NOMO-1 treated with dmso at 0.1 percent for 144 hours (cell line): ENCODE measurements around the gene EHD4.

ENCODE experiments used
- DNase-seq: peaks from one replicate; lab custom pipeline; 2025; ENCODE audit not compliant: unreplicated experiment; lab: John Stamatoyannopoulos, UW

EHD4 gene

DNA sequence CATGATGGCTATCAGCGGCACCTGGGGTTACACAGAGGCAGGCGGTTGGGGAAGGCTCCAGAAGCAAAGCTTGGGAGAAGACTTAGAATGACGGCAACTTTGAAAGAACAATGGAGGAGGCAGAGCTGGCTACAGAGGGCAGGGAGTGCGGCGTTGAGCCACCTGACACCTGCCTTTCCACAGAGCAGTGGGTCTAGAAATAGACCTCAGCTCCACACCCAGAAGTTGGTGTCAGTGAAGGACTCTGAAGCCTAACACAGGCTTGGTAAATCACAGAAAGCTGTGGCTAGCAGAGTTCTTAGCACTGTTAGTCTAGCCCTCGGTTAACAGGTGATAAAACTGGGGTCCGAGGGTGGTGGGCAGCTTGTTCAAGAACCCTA, 23.1 kb upstream of the EHD4 start:
- no peak for DNase-seq

DNA sequence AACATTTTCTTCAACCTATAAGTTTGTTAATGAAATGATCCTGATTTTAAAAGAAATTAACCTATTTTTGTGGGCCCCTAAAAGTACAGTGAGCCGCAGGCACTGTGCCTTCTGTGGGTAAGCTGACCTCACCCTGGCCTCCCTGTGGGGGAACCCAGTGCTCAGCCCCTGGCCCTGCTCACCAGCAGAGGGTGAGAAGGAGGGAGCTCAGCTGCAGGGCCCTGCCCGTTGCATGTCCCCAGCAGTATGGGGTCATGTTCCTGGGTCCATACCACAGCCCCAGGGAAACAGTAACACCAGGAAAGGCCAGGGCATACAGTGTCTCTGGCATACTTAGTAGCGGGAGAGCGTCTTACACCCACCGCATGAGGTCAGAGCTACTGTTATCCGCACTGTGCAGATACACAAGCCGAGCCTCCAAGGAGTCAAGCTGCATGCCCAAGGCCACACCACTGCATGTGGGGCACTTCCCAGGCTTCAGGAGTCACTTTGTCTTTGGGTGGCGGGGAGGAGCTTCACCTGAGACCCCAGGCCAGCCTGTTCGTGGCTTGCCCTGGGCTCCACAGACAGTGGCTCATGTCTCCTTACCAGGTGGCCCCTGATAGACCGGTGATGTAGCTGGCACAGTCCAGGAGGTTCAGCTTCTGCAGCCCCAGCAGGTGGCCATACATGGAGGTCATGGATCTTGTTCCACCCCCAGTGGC, 22.6 kb upstream of the EHD4 start:
- no peak for DNase-seq

DNA sequence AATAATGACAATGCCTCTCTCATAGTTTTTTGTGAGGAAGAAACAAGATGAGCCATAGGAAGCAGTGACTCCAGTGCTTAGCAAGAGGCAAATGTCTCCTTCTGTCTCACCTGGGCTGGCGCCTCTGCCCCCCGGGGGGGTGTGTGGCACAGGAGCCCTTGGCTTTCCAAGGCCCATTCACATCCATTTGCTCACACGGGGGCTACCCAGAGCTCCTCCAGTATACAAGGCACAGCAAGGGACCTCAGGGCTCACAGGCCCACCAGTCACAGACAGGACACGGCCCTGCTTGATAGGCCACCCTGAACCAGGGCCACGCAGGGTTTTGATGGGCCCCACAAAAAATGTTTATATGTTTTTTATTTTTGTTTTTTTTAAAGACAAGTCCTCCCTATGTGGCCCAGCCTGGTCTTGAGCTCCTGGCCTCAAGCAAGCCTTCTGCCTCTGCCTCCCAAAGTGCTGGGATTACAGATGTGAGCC, 21.9 kb upstream of the EHD4 start:
- no peak for DNase-seq

DNA sequence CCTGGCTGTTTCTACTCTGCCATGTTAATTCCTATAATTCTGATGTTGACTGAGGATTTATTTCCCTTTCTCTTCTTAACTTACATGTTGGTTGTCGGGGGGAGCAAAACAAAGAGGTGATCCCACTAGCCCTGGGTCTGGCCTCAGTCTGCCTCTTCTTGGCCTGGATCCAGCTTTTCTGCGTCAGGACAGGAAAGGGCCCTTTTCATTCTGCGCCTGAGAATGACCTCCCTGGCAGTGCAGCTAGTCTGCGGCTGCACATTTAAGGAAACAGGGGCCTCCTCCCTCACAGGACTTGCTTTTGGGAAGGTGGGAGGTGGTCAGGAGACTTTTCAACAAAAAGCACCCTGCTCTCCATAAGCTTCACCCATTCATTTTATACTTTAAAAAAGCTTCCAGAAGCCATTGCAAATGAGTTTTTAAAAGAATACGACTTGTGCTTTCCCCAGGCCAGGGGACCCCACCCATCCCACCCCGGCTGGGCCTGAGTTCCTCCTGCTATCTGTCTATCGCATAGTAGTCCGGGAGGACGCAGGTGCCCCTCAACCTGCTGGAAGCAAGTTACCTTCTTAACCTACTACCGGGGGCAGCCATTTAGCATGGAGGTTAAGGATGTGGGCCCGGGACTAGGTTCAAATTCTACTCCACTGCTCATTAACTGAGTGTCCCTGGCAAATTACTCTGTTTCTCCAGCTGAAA, 21.3 kb upstream of the EHD4 start:
- no peak for DNase-seq

DNA sequence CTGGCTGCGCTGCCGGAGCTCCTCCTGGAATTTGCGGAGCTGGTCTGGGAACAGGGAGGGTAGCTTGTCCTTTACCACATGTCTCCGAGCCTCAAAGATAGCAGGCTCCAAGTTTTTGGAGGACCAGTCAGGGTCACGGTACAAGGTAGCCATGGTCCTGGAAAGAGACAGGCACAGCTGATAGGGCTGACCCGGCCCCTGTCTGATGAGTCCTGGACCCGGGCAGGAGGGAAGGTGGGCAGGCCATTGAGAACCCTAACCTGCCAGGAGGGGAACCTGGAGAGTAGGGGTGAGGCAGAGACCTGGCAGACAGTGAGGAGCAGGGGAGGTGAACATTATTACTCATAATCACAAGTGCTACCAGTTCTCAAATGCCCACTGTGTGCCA, 20.4 kb upstream of the EHD4 start:
- no peak for DNase-seq

DNA sequence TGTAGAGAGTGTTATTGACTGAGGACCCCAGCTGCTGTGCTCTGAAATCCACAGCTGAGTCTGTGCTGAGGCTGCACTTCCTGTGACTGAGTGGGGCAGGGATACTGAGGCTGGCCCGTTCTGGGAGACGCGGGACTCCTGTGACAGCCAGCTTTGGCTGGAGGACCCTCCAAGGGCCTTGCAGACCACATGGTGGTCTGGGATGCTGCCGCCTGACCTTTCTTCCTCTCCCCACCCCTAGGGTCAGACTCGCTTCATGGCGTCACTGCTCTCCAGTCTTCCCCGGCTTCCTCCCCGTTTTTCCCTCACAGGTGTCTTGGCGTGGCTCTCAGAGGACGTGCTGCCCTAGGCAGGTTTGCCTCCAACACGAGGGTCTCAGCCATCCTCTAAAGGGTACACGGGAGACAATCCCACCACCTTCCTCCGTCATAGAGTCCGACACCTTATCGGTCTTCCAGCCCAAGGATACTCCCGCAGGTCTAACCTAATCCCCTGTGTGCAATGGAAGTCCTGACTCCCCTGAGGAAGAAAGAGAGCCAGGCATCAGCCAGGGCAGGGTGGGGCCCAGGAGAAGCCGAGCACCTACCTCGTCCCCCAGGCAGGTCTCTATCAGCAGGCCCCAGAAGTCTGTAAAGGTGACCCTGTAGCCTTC, 19.9 kb upstream of the EHD4 start:
- DNase-seq, result no peak

DNA sequence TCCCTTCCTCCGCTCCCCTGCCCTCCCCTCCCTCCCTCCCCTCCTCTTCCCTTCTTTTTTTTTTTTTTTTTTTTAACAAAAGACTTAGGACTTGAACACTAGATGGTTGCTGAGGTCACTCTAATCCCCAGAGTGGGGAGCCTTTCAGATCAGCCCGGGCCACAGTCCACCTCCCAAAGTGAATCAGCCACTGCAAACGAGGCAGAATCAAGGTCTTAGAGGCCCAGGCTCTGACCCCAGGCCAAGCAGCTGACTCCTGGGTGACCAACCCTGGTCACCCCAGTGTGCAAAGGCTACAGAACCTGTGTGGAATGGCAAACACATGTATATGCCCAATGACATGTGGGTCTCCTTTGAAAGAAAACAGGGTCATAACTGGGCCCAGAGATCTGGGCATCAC, 18.3 kb upstream of the EHD4 start:
- no peak for DNase-seq

DNA sequence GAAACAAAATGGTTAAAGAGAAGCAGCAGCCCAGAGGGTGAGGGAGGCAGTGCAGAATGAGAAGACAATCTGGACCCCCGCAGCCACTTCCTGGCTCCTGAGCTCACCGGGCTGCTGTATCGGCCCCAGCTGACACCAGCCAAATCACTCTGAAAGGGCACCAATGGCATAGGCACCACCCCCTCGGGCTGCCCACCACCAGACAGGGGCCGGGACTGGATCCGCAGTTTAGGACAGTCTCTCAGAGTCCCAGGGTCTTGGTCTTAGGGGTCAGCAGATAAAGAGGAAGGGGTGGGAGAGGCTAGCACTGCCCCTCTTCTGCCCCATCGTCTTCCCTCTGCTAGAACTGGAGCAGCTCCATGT, 17.9 kb upstream of the EHD4 start:
- no peak for DNase-seq

DNA sequence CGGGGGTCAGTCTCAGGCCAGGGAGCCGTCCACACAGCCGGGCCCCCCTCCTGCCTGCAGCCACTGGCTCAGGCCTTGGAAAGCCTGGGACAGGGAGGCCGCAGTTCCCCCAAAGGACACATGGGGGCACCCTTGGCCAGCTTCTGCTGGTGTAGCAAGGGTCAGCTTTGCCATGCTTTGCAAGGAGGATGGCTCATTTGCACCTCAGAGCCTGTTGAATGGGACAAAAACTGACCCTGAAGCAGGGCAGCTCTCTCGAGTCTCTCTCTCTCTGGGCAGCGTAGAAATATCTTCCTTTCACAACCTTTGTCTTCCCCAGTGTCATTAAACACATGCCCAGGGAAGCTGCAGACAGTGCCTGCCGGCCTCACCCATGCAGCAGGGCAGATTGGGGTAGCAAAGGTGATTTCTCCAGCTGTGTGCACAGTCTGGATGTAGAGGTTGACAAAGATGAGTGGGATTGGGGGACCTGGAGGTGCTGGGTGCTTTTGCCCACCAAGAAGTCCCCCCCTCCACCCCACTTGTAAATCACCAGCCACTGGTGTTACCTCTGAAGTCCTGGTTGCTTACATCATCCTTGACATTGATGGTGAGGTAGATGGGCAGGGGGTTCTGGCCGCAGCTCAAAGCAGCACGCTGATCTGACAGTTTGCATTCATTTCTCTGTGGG, 17.4 kb upstream of the EHD4 start:
- DNase-seq, result no peak

DNA sequence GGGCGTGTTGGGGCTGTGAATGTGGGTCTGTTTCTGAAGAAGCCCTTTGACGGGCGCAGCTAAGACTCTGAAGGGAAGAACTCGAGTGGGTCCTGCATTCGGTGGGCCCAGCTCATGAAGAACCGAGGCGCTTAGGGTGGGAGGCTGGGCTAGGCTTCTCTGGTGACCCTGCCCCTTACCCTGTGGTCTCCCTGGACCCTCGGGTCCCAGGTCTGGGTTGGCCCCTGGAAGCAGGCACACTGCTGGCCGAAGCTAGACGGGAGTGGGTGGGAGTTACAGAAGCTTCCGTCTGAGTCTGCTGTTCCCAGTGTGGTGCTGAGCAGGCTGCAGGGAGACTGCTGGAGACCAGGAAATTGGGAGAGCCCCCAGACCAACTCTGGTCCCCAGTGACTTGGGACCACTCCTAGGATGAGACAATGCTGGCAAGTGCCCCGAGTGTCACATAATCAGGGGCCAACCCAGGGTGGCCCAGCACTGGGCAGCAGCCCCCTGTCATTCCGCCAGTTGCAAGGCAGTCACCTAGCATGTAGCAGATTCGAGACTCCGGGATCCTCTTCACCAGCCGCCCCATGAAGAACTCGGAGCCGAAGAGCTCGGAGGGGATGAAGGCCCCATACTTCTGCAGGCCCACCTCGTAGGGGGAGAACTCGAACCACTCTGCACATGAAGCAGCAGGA, 16.7 kb upstream of the EHD4 start:
- no peak for DNase-seq

DNA sequence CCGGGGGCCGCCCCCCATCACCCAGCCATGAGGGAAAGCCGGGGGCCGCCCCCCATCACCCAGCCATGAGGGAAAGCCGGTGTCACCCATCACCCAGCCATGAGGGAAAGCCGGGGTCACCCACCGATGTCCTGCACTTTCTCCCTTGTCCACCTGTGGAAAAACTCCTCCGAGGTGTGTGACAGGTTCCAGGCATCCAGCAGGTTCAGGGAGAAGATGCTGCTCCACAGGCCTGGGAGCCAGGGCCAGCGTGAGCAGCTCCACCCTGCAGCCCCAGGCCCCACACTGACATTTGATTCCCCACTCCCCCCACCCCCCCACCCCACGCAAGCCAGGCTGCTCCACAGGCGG, 15.5 kb upstream of the EHD4 start:
- no peak for DNase-seq

DNA sequence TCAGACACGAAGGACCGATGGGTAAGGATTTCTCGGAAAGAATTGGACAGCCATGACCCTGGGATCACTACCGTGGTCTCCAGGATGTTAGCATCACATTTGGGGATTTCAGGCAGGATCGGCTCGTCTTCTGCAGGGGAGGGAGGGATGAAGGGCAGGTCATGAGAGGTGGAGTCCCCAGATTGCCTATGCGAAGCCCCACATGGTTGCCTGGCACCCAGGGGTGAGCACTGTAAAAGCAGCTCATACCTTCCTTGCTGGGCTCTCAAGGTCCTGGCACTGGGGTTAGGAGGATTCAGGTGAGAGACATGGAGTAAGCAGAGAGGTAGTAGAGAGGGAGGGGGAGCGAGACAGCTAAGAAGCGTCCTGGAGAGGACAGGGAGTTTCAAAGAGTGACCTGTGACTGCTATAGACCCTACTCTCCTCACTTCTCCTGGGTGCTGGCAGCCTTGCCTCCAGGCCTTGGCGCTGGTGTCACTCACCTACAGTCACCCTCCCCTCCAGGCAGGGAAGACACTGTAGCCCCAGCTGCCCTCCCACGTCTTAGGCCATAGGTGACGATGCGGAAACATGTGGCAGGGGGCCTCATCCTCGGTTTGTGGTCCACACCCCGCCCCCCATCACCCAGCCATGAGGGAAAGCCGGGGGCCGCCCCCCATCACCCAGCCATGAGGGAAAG, 15.0 kb upstream of the EHD4 start:
- no peak for DNase-seq

DNA sequence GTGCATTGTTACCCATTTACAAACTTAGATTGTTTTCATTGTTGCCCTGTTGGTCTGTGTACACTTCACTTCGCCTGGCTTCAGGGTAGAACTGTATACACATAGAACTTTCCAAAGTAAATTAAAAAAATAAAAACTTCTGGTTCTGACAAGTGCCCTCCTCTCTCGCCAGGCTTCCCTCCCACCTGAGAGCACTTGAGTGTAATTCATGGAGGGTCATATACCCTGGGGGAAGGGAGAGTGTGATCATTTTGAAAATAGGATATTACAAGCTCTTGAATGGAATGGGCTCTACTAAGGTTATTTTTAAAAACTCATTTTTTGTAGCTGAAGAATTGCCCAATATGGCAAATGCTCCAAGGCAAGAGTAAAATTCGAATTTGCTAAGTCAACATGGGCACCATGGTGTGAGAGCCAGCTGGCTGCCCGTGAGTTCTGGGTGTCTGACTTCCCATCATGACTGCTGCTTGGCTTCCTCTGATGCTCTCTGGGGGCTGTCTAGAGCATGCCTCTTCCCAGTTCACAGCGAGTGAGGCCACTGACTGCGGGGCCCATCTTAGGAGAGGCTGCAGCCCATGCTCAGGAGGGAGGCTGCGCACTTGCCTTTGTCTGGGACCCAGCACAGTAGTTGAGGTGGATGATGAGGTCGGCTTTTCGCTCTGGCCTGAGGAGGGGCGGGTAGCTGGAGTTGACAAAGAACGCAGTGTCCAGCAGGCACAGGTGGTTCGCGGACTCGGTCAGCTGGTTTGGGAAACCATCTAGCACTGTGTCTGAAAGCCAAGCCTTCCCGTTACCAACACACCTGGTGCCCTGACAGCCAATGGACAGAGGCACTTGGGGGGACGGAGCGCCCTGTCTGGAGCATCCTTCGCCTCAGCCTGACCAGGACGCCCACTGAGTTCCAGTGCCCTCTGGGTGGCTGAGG, 13.1 kb upstream of the EHD4 start:
- no peak for DNase-seq

DNA sequence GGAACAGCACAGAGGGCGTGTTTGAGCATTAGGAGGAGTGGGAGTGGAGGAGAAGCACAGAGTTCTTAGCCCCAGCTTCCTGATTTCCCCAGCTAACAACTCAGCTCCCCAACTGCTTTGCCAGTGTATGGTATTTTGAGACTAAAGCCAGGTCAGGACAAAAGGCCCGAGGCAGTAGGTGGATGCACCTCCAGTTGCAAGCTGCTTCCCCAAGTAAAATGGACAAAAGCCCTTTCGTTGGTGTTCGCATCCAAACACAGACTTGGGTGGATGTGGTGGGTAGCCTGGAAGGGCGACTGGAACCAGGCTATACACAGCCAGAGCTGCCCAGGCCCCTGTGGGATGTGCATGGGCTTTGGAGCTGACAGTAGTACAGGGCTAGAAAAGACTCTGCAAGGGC, 12.3 kb upstream of the EHD4 start:
- DNase-seq, result no peak

DNA sequence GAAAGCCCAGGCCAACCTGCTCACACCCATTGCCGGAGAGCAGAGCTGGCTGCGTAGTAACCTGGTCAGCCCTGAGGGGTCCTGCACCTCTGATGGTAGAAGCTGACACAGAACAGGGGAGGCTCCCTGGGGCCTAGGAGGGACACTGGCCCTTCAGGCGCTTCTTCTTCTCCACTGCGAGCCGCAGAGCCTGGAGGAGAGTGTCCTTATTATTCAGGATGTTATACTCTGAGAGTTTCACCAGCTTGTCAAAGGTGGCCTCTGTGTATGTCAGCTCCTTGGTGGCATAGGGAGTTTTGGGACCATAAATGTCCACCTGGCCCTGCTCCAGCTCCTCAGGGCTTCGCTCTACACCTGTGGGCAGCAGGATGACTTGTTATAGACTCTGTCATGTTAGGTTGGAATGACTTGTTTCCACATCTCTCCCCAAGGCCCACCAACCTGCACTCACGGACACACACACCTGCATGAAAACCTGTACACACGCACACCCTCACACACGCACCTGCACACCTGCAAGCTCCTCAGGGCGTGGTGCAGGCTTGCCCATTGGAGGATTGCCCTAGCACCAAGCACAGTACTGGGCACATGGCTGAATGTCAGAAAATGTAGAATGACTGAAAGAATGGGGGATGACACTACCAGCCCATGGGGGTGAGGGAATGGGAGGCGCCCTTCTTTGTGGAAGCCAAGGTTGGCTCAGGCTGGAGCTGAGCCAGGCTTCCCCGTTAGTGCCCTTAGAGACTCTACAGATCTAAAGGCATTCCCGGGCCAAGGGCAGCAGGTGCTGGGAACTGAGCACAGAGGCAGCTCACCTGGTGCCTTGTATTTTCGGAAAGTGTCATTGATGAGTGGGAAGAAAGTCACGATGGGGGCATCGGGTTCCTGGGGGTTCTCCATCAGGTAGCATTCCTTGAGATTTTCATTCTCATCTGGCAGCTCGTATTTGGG, 11.5 kb upstream of the EHD4 start:
- DNase-seq, result no peak

DNA sequence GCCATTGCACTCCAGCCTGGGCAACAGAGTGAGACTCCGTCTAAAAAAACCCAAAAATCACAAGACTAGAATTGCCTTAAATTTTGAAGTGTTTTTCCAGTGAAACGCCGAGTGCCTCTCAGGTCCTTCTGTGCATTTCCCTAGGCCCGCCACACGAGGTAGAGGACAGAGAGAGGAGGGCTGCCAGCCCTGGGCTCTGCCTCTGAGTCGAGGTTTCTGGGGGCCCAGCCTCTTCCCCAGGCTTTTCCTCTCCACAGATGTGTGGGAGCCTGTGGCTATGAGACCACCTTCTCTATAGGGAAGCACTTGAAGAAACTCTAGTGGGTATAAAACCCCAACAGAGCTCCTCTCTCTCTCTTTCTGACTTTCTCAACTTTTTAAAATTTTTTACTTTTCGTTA, 10.9 kb upstream of the EHD4 start:
- DNase-seq, result no peak

DNA sequence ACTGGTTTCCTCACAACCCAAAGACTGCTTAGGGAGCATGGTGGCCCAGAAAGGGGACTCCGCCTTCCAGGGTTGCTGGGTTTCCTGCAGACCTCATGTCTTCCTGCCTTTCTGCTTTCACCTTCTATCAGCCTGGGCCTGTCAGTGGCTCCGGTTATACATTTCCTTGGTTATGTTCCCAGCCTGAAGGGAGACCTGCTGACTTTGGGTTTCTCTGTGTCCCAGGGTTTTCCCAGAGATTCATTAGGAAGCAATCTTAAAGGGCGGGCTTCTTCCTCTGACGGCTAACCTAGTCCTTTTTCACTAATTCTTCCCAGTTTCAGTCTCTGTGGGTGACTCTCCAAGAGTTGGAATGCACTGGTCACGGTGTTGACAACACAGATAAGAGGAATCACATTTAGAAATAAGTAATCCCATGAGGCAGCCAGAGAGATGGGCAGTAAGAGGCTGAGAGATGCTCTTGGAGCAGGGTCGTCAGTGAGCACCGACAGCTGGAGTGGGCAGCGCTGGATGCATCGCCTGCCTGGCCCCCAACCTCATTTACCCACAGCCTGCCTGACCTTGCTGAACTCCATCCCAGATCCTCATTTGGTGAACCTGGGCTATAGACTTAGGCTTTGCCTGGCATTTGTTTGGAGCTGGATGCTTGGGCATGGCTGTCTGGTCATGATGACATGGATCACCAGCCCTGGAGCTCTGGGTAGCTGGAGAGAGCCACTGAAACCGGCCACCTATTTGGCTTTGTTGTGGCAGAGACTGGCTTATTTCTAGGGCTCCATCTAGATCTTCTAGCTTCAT, 10.0 kb upstream of the EHD4 start:
- DNase-seq, result no peak
